Gastroesophageal sphincter (tissue), 3 donors: ENCODE data around the gene C1QL1.

Experiments
- POLR2A ChIP-seq, 2 donors: fragments of 450-650 bp; IDR thresholded peaks; one replicate each; pipeline ENCODE4 v1.6.1; 2017; ENCODE audit warnings: antibody characterized with exemption in 2 of 2, mild to moderate bottlenecking in 2 of 2, moderate library complexity in 1 of 2
- TF ChIP-seq, protein P1 (sequence below), 4 experiments: fragments of 200-600 bp in 2 of 4; fragments of 450-650 bp in 2 of 4; sonication (generic) in 1 of 4; IDR thresholded peaks; one replicate each; pipeline ENCODE4 v1.5.1; 2017 to 2019; ENCODE audit warnings: antibody characterized with exemption in 4 of 4, mild to moderate bottlenecking in 2 of 4, moderate library complexity in 2 of 4

DNA sequence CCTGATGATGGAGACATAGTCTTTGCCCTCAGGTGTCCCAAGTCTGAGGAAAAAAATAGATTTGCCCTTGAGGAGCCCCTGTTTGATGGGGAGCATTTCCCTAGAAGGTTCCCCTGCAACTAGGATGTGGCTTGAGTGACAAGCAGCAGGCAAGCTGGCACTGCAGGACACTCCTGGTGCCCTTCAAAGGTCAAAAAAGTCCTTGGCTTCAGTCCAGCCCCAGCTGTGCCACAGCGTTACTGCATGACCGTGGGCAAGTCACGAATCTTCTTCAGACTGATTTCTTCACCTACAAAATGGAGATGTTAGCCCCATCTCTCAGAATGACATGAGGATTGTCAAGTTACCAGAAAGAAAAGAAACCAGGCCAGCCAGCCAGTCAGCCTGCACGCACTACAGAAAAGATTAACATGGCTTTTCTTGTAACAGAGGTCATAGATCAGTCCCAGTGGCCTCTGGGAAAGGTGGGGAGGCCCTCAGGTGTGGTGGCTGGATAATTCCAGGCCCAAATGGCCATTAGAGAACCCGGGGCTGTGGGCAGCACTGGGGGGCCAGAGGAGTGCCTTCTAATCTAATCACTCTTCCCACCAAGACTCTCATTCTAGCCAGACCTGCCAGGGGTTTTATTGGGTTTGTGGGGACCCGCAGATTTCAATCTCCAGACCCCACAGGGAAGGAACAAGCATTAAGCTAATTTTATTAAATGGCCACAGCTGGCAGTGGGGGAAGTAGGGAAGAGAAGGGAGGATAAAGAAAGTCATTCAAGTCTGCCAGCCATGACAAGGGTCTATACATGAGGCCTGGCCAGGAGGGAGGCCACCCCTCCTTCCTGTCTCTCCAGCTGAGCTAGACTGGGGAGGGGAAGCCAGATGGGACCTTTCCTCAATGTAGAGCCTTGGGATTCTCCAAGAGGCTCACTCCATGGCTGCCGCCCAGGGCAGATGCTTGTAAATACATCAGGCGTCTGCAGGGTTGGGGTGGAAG, 10.8 kb downstream of the C1QL1 start:
- TF ChIP-seq, protein P1, sequence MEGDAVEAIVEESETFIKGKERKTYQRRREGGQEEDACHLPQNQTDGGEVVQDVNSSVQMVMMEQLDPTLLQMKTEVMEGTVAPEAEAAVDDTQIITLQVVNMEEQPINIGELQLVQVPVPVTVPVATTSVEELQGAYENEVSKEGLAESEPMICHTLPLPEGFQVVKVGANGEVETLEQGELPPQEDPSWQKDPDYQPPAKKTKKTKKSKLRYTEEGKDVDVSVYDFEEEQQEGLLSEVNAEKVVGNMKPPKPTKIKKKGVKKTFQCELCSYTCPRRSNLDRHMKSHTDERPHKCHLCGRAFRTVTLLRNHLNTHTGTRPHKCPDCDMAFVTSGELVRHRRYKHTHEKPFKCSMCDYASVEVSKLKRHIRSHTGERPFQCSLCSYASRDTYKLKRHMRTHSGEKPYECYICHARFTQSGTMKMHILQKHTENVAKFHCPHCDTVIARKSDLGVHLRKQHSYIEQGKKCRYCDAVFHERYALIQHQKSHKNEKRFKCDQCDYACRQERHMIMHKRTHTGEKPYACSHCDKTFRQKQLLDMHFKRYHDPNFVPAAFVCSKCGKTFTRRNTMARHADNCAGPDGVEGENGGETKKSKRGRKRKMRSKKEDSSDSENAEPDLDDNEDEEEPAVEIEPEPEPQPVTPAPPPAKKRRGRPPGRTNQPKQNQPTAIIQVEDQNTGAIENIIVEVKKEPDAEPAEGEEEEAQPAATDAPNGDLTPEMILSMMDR (IDR thresholded peaks at IDR 0.05): no peak
- no peak for TF ChIP-seq POLR2A (IDR thresholded peaks at IDR 0.05)
